Stimulated activated CD8-positive, alpha-beta memory T cell treated with anti-CD3 and anti-CD28 coated beads, Interleukin-12 subunit alpha, Interleukin-12 subunit beta, amount 100 ng/mL, for 24 hours (primary cell): ENCODE results near the gene PTPRZ1.

Source experiments
- DNase-seq: peaks from one replicate; pipeline ENCODE4 v3.0.0-alpha.2; 2020; ENCODE audit errors: extremely low read depth

The PTPRZ1 gene

DNA sequence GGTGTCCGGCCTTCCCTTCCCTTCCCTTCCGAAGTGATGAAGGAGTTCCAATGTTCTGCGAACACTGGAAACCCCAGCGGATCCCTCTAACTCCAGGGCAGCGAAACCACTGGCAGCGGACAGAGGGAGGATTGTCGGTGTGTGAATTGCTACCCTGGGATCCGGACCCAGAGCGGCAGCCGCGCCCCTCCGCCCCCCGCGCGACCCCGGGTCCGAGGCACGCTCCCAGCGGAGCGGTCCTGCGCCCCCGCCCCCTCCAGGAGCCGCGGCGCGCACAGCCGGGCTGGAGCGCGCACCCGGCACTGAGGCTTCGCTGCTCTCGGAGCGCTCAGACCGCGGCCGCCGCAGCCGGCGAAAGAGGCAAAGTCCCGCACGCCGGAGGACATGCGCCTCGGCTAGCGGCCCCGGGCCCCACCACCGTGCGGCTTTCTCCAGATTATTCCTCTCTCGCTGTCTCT, at the start of gene PTPRZ1:
PTPRZ1 (plus strand) TSS at position 331 of the 458 bp plus-strand sequence. CDS start 339 bp downstream, outside the sequence.
- DNase-seq = no peak

DNA sequence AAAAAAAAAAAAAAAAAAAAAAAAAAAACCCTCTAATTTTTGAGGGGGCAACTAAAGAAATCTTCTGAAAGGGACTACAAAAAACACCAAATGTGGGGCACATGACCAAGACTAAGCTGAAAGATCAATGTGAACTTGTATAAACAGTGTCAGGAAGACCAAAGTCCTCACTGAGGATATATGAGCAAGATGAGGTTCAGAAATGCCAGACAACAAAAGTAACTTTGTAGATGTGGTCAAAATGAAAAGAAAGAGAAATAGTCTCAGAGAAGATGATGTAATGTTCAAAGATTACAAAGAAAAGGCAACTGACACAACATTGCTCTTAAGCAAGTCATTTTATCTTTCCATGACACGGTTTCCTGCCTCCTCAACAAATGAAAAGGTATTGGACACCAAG, 48.7 kb upstream of the PTPRZ1 start:
- no peak for DNase-seq

DNA sequence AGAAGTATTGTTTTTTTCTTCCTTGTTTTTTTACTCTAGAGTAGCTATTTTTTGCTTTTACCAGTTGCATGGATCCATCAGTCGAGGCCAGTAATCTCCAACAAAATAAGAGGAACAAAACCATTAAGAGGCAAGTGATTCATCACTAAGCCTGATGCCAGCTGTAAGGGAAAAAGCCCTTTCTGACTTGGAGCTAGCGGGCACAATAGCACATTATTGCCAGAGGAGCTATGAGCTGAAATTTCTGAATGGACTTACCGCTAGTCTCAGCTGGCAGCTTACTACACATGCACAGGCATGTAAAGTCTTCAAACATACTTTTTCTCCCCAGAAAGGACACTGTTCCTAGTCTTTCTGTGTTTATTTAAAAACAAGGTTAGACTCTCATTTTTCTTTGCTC, 41.6 kb upstream of the PTPRZ1 start:
- no peak for DNase-seq

DNA sequence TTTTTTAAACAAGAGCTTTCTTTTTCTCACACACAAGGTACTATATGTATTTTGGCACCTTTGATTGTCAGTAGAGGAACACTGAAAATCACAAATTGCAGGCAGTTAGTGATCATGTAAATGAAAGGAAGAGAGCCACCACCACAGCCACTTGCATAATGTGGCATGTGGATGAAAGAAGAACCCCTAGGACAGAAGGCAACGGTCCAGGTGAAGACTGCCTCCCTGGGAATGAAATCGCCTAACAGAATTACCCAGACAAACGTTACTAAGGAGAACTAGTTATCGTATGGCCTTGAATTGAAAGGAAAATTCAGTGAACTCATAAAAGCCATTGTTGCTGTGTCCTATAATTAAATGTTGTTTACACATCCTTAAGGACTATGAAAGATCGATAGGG, 41.2 kb upstream of the PTPRZ1 start:
- DNase-seq = no peak

DNA sequence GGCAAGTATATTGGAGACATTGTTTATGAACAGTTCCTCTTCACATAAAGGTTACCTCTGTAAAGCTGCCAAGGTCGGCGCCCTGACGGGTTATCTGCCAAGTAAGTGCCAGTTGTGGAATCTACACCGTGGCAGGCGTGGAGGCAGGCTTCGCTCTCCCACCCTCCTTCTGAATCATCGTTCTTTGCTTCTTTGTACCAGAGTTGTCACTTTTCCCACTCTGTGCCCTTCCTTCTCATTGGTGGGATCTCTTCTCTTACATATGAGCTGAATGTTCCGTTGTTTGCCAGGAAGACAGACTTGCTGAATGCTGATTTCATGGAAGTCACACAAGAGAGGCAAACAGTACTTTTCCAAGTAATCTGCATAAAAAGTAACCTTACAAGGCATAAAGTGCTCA, 40.6 kb upstream of the PTPRZ1 start:
- DNase-seq = no peak

DNA sequence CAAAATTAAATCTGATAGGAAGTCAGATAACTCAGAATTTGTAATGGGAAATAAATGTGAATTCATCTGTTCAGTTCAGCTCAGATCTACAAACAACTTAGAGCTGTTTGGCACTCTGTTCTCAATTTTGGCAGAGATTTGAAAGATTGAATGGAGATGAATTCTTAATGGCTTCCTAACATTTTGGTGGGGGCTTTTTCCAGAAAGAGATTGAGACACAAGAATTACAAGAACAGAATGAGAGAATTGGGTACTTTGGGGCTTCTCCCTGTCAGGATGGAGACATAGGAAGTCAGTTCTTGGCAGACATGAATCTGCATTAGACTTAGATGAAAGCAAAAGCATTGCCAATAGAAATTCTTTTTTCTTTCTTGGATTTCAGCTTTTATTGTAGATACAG, 39.0 kb upstream of the PTPRZ1 start:
- no peak for DNase-seq

DNA sequence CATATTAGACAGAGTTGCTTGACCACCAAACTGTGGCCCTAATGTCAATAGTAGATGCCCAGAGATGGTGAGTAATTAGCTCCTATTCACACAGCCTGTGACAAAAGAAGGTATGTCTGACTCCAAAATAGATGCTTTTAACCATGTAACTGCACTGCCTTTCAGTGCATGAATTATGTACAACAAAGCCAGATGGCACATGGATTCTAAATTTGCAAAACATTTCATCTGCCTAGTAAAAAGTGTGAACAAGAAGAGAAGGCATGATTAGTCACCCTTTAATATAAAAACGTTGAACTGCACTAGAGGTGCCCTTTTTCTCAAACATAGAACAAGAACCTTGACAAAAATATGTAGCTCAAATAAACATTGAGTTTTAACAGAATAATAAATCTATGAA, 35.5 kb upstream of the PTPRZ1 start:
- DNase-seq = no peak

DNA sequence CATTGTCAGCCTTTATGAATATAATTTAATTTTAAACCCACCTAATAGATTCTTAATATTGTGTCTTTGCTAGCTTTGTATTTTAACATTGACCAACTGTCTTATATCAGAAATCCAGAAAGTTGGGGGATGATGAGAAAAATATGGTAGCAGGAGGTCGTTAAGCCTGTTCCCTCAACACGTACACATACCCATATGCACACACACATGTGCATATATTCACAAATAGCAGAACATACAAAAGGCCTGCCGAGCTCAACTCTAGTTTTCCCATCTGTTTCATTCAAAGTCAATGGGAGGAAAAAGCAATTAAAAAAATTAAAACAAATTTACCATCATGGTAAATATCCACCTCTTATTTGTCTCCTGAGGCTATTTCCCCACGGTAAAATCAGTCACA, 25.9 kb upstream of the PTPRZ1 start:
- DNase-seq = no peak

DNA sequence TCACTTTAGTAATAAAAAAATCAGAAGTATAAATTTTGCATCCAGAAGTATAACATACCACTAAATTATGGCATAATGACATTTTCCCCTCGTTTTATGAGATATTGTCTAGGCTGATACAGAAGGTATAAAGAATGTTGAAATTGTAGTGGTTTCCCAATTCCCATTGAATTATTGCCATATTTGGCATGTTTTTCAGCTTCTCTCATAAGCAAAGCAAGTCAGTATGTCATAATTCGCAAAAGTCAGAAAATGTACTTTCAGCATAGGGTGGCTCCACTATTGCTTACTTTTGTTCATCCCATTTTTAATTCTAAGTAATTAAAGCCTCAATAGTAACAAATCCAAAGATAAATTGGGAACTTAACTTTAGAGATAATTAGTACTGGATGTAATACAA, 19.7 kb upstream of the PTPRZ1 start:
- no peak for DNase-seq

DNA sequence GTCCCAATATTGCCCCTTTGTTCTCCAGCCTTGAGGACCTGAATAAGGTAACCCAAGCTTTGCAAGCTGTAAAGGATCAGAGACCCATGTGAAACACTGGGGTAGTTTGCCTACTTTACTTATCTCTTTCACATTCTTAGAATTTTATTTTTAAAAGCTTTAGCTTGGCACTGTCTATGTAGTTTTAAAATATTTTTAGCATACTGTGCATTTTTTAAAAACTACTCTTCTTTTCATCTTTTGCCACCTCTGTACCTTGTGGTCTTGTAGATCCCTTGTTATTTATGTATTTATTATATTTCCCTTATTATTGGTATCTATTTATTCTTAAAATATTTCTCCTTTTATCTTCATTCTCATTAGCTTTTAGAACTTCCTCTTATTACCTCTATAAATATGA, 12.0 kb upstream of the PTPRZ1 start:
- no peak for DNase-seq

DNA sequence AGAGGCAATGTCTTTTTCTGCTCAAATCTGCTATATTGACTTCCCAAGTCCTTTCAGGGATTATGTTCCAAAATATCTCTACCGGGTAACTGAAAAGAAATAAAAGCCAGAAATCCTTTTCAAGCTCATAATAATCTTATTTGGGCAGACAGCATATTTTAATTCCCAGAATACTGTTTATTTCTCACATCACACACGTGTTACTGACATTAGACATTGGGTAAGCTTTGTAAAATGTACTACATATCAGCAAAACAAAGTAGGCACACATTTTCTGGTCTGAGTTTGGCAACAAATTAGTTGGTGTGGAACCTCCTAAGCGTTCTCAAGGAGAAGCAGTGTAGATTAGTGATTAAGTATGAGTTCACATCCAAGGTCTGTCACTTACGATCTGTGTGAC, 10.4 kb upstream of the PTPRZ1 start:
- DNase-seq = no peak

DNA sequence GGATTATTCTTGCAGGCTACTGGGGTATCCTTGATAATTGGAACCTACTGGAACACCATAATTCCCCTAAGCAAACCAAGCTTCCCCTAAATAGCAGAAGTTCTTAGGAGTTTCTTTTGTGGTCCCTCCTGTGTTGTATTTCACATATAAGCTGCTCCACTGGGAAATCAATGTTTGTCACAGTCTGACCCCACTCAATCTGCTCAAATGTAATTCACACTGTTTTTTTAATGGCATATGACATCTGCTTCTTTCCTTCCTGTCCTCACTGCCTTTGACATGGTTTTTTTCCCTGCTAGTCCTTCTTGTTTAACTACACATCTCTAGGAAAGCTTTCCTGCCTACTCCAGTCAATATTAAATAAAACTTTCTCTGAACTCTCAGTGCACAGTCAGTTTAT, 1.8 kb upstream of the PTPRZ1 start:
- no peak for DNase-seq

DNA sequence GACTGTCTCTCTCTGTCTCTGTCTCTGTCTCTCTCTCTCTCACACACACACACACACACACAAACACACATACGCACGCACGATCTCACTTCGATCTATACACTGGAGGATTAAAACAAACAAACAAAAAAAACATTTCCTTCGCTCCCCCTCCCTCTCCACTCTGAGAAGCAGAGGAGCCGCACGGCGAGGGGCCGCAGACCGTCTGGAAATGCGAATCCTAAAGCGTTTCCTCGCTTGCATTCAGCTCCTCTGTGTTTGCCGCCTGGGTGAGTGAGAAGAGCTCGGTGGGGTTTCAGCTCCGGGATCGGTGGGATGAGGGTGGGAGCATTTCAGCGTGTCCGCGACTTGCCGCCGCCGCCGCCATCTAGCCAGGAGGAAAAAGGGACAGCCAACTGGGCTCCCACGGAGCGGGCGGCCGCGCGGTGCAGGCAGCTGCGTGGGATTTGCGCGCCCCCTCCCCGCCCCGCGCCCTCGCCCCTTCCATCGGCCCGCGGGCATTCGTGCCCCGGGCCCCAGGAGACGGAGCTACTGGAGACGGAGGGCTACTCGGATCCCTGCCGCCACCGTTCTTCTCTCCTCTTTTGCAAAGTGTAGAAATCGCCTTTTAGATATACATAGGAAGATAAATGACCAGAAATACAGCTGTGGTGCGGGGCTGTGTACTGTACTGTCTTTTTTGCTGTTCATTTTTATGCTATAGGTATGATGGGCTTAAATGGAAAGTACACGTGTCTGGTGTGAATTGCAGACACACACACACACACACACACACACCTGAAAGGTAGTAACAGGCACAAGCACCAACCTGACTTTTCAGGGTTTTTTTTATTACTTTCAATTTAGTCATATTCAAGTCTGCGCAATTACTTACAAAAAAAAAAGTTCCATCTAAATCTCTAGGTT, 581 bp downstream of the PTPRZ1 start:
- DNase-seq = no peak

DNA sequence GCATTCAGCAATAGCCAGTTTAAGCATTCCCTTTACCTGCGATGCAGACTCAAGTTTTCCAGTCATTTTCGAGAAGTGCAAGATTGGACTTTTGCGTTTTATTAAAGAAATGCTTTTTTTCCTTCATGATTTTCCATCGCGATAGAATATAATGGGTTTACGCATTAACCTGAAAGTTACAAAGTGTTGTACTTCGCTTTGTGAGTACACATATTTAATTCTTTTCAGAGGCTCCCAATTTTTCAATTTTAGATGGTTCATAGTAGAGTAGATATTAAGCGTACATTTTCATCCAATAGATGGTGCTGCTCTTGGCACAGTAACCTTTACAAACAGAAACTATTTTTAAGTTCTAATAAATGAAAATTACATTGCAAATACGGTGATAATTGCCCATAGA, 1.3 kb downstream of the PTPRZ1 start:
- no peak for DNase-seq

DNA sequence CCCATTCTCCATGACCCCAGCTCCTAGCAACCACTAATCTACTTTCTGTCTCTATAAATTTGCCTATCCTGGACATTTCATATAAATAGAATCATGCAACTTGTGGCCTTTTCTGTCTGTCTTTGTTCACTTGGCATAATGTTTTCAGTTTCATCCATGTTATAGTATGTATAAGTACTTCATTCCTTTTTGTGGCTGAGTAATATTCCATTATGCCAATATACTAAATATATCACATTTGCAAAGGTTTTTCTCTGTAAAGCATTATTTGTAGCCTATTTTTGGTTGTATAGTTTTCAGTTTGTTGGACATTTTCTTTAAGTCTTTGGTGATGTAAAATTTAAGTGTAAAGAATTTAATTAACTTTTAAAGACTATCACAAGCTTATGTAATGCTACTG, 2.2 kb downstream of the PTPRZ1 start:
- no peak for DNase-seq

DNA sequence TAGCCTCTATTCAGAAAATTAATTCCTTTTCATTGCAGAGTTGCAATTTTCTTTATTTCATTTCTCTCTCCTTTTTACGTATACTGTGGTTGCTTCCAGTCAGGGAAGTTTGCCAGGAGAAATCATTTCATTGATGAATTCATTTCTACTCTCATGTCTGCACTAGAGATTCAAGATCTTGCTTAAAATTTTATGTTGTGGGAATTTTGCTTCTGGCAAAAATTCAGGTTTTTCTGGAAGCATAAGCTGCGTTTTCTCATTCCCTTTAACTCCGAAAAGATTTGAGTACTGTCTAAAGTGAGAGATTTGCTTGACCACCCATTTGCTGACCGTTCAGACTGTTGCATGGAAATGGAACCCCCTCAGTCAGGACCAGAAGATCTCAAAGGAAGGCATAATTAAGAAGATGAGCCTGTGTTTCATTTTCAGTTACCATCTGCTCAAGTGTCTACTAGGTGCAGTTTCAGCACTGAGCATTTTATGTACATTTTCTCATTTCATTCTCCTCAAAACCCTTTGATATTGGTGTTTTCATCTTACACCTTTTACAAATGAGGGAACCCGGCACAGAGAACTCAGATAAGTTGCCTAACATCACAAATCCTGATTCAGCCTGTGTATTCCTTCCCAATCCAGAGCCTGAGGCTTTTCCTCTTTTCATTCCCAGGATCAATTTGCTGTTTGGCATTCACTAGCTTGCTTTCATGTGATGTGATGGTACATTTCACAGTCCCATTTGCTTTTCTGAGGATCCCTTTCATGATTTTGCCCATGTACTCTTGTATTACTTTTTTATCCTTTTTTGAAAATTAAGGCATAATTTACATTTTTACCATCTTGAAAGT, 3.9 kb downstream of the PTPRZ1 start:
- no peak for DNase-seq

DNA sequence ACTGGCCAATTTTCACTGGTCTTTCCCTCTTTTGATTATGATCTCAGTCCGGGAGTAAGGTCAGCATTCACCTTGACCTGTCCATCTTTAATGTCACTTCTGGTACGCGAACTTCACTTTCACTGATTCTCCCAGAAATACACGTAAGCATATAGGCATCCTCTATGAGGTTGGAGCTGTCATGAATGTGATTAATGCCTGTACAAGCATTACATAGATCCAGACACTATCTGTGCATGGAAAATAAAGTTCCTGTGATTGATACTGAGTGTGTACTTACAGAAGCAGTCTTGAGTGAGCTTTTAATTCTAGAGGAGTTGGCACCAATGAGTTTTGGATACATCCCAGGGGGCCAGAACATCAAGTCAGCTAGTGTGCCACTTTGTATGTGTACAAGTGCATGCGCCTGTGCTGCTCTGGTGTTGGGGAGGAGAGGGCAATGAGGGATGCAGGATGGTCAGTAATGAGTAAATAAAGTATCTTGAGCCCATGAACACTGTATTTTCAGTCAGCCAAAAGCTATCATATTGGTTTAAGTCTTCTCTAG, 6.0 kb downstream of the PTPRZ1 start:
- DNase-seq = no peak

DNA sequence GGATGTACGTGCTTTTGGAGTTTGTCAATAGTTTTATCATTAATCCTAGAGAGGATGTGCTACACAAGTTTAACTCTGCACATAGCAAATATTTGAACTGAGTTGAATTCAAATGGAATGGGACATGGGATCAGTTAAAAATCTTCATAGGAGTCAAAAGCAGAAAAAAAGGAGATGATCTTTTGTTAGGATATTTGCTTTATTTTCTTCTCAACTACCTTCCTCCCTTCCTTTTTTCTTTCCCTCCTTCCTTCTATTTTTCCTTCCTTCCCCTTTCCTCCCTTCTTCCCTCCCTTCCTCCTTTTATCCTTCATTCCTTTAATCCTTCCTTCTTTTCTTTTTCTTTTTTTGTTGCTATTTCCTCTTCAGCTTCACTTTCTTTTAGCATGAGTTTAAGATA, 6.6 kb downstream of the PTPRZ1 start:
- DNase-seq = no peak

DNA sequence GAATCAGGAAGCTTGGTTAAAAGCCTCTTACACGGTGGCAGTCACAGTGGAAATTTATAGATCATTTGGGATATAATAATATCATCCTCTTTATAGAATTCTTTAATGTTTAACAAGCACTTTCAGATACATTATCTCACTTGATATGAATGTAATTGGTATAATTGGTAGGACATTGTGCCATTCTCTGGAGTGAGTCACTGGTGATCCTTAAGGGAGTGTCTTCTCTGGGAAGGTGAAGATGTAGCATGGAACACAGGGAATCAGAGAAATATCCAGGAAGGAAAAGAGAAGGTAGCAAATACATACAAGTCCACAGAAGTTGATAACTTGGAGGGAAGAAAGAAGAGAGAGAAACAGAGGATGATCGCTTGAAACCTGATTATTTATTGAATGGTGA, 9.8 kb downstream of the PTPRZ1 start:
- no peak for DNase-seq

DNA sequence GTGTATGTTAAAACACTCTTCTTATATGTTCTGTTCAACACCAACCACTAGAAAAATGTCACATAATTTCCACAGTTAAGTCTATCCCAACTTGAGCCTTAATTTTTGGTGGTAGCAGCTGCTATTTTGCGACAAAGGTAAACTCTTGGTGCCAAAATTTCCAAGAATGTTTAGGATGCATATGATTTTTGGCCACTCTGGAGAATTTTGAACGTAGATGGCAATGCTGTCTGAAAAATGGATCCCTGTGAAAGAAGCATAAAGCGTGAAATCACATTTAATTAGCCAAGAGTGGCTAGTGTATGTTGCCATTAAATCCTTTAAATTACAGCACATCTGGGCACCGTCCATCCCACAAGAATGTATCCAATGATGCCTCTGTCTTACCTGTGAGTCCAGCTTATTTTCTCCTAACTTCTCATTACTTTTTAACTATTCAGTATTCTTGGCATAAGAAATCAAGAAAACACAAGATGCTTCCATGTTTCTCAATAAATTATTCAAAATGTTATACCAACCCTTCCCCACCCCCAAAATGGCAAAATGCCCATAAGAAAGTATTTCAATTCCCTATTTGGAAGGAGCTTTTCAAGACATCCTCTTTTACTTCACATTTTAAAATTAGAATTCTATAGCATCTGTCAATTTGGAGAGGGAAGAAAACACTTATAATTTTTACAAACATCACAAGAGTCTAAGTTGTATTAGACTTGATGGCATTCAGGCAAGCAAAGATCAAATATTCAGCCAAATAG, 12.4 kb downstream of the PTPRZ1 start:
- no peak for DNase-seq

DNA sequence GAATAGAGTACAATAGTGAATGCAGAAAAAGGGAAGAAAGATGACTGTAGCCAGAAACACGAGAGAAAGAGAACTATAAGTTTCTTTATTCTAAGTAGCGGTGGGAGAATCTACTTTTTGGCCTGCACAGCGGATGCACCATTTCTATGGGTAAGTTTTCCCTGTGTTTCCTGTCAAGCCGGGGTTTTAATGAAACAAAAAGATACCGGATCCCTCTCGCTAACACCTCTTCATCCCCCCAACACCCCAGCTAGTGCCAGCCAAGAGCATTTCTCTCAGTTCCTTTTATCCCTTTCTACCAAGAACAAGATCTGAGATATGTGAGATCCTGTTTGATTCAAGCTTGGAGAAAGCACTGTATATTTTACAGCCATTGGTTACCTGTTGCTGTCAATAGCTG, 14.7 kb downstream of the PTPRZ1 start:
- no peak for DNase-seq

DNA sequence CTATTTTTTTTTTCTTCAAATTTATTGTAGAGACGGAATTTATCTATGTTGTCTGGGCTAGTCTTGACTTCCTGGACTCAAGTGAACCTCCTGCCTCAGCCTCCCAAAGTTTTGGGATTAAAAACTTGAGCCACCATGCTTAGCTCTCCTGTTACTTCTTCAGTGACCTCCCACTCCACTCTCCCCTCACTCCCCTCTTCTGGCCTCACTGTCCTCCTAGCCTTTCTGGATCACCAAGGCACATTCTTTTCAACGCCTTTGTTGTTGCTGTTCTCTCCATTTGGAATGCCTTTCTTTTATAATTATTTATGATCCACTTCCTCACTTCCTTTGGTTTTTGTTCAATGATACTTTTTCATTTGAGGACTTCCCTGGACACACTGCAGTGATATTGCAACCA, 17.9 kb downstream of the PTPRZ1 start:
- DNase-seq = no peak
